ENCODE measurements around the gene ALG14.
"Not testable (repeated sequence)": the region's sequence is repeated elsewhere in the genome, so short reads cannot be mapped to it uniquely, and the experiment has no call there.

Gene ALG14

DNA sequence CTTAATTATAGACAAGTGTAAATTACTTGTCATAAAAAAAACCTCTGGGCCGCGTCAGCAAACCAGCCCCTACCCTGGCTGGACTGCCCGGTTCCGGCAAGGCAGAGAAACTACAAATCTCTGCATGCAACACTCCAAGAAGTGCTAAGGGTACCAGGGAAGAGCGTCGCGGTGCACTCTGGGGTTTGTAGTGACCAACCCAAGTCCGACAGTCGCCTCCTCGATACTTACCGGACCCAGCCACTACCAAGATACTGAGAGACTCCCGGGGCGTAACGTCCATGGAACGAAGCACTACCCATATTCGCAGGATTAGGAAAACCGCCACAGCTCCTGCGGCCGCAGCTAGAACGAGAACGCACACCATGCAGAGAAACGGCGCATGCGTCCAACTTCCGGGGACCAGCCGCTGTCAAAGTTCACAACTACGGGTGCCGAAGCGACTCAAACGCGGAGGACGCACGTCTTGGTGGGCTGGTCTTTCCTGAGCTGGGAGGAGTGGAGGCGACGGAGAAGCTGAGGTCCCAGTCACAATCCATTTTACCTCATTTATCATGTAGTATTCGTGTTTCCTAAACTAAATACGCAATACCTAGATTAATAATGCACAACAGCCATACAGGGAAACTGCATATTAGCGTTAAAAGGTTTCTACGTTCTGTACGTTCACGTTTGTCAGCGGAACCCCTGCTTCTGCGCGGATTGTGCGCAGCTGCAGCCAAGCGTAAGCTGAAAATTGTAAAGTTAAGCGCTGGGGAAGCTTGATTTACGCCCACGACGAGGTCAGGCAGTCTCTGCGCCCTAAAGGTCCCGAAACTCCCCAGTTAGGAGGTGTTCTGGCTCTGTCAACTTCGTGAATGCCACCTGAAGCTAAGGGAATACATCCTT is at the start of gene ALG14:
Gene ALG14, minus strand, starts transcription at position 420 of the 888 bp plus-strand sequence. Its CDS starts 53 bp downstream, at position 367.
- DNase-seq: peak; percentile 41 to 95 (median 92)

DNA sequence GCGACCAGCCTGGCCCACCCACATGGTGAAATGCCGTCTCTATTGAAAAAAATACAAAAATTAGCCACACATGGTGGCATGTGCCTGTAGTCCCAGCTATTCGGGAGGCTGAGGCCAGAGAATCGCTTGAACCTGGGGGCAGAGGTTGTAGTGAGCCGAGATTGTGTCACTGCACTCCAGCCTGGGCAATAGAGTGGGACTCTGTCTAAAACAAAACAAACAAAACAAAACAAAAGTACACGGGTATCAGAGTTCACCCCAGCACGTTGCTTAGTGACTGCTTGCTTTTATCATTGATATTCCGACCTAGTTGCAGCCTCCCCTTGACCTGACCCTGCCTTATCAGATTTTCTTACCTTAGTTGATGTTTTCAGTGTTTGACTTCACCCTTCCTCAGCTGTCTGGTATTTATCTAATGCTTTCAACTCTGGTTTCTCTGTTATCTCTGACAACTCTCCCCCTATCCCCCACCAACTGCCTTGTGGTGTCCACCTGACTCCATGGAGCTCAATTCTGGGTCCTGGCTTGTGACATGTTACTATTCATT is 49.5 kb upstream of the ALG14 start:
- no peak for DNase-seq

- peak in 2 of 14 donors; percentile 10 to 27 for DNase-seq
Observed at GRCh38 chr1:95119273-95119672, 46.5 kb upstream of the ALG14 start.

- peak in 1 of 14 donors; percentile 16 for DNase-seq
Observed at GRCh38 chr1:95118710-95119109, 46.0 kb upstream of the ALG14 start.

DNA sequence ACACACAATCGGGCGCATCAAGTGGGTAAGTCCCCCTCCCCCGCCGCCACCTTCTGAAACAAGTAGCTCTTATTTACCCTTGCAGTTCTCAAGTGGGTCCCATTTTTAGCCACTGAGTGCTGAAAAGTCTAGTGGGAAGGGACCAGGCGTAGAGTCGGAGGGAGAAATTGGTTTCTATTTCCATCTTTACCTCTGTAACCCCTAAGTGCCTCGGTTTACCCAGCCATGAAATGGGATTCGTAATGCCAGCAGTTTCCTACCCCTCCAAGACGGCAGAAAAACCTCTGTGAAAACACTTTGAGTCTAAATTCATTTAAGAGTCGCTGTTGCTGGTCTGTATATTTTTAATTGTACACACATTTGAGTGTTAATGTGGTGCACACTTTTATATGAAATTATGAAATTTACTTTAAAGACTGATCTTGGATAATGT is 45.3 kb upstream of the ALG14 start:
- DNase-seq: peak in 3 of 14 donors; percentile 9 to 36 (median 18)

DNA sequence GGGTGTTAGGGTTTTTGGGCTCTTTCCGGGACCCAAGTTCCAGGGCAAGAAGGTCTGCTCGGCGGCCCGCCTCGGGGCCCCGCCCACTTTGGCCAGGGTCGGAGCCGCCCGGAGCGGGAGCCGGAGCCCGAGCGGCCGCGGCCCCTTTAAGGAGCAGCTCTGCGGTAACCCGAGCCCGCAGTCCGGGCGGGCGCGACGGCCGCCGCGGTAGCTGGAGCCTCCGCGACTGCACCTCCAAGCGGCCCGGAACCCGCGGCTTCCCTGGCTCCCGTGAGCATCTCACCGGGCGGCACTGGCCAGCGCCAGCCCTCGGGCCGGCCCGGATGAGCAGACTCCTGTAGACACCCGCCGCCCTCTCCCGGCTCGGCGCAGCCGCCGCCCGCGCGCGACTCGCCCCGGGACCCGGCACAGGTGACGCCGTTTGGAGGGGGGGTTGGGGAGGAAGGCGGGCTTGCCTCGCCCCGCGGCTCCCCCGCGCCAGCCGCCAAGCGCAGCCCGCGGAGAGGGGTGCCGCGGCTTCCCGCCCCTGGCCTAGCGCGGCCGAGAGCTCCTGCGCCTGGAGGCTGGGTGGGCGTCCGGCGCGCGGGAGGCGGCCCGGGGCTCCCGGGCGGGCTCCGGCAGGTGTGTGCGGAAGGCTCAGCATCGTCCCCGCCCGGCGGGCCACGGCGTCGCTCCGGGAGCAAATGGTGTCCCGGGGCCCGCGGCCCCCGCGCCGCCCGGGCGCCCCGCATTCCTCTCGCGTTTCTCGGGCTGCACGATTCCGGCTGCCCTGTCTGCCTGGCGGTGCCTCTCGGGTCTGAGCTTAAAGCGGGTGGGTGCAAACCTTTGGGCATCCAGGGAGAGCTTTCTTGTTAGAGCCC is 44.7 kb upstream of the ALG14 start, which contains the start of gene TLCD4:
Gene TLCD4, plus strand, starts transcription at position 149 of the 860 bp plus-strand sequence. CDS start 26,547 bp downstream, outside the sequence.
- peak; percentile 1 to 83 (median 53) for DNase-seq

DNA sequence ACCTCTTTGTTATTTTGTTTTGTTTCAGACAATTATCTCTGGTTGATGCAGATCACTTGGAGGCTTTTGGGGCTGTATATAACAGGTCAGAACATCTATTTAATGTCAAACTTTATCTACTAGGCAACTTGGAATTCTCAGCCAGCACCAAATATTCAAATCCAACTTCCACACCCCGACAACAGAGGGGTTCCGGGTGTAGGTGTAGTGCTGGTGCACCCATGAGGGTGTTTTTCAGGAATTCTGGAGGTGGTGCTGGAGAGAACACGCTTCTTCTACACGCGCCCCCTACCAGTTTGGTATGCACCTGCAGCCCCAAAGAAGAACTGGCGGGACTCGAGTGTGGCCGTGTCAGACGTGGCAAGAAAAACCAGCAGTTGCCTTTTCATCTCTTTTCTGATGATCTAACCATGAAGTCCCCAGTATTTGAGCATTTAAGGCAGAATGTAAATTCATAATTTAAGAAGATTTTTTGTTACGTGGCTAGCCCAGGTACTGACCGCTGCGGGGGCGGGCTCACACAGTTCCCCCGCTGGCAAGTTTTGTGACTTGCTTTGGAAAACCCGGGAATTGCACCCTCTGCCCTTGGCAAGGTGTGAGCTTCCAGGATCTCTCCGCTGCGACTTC is 43.9 kb upstream of the ALG14 start:
- peak in 9 of 14 donors; percentile 37 to 75 (median 61) for DNase-seq

DNA sequence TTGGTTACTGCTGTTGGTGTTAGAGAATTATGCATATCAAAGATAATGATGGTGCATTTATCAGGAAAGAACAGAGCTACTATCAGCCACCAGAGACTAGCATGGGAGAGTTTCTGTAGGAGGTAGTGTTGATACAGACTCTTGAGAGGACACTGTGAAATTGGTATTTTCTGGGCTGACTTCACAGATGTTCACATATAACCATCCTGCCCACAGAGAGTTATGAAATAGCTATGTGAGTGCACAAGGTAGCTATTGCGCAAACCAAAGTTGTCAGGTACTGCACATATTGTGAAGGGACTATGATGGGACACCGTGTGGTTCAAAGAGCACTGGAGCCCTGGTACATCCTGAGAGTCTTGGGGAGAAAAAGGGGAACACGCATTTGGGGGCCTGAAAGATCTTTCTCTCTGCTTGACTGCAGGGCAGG is 43.0 kb upstream of the ALG14 start:
- DNase-seq: no peak

DNA sequence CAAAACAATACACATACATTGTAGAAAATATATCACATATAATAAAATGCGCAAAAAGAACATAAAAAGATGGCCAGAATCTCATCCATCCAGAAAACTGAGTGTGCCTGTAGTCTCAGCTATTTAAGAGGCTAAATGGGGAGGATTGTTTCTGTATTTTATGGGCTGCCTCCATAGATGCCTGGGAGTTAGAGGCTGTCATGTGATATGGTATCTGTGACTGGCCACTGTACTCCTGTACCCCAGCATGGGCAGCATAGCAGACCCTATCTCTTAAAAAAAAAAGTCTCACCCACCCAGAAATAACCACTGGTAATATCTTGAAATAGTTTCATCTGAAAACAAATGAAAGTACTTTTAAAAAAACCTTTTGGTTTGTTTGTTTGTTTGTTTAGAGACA is 40.9 kb upstream of the ALG14 start:
- no peak for DNase-seq

DNA sequence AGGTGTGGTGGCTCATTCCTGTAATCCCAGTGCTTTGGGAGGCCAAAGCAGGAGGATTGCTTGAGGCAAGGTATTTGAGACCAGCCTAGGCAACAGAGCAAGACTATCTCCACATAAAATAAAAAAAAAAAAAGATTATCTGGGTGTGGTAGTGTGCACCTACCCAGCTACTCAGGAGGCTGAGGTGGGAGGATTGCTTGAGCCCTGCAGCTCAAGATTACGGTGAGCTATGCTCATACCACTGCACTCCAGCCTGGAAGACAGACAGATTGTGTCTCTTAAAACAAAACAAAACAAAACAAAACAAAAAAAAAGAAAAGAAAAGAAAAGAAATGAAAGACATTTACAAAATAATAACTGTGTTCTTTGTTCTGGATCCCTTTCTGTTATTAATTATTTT is 38.3 kb upstream of the ALG14 start:
- no peak for DNase-seq

DNA sequence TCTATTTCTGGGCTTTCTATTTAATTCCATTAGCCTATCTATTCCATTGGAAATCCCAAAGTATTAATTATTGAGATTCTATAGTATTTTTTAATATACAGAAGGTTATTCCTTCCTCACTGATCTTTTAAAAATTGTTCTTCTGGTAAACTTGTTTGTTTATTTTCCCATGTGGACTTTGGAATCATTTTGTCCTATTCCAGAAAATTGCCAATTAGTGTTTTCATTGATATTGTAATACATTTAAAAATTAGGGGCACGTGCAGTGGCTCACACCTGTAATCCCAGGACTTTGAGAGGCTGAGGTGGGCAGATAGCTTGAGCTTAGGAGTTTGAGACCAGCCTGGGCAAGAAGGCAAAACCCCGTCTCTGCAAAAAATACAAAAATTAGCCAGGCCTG is 36.0 kb upstream of the ALG14 start:
- DNase-seq: no peak

DNA sequence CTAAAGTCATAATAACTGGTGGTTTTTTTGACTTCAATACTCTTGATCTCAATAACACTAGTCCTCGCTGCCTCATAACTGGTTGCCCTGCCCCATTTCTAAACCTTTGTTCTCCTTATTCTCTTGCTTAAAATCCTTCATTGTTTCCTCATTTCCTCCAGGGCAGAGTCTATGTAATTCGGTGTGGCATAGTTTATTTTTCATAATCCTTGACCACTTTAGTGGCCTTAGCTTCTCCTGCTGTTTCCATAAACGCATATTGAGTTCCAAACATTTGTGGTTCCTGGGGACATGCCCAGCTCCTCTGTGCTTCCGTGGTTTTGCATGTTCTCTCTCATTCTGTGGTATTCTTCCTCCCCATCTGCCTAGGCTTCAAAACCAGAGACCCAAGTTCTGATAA is 25.4 kb upstream of the ALG14 start:
- DNase-seq: no peak

GRCh38 chr1:95097426-95097825 is 24.7 kb upstream of the ALG14 start:
- DNase-seq: no peak

DNA sequence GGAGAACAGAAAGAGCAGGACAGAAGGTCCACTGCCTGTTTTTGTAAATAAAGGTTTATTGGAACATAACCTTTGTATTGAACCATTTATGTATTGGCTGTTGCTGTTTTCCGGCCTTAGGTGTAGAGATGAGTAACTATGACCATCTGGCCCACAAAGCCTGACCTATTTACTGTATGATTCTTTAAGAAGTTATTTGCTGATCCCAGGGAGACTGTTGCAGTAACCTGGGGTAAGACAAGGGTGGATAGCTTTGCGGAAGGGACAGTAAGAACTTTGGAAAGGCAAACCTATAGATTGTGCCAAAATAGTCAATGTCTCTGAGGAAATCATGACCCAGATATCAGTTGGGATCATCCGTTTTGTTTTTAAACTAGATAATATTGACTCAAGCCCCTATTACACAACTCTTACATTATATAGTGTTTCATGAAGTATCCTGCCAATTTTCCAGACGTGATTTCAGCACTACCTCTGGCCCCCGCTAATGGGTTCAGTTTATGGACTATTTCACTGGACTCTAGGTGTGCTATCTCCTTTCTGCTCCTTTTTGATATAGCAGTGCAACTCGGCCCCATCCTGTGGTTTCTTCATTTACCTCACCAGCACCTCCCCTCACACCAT is 23.6 kb upstream of the ALG14 start:
- no peak for DNase-seq

- DNase-seq: no peak
Observed at GRCh38 chr1:95095833-95096217, 23.1 kb upstream of the ALG14 start.

DNA sequence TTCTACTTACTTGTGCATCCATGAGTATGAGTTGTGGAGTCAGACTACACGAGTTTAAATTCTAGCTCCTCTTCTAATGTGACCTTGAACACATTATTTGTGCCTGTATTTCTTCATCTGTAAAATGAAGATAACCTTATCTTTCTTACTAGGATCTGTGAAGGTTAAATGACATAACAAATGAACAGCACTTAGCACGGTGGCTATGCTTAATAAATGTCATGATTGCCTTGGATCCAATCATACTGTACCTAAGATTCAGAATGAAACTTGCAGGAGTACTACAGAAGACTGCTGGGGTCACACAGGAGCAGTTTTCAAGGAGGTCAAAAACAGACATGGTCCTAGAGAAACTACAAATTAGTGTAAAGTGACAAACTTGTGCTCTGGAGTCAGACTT is 22.2 kb upstream of the ALG14 start:
- DNase-seq: no peak

DNA sequence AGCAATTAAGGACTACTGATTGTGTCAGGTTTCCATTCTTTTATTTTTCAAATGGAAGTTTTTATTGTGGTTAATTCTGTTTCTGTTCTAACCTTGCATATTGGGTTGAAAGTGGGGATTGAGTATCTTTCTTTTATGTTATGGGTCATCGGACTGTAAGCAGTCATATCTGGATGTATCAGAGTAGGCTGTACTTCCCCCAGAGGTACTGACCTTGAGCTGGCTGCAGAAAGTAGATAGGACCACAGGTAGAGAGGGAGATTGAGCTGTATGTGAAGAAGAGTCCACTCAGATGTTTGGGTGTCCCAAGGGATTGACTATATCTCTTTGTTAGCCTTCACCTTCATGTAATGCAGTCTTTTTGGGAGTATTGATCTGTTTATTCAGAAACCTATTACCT is 20.5 kb upstream of the ALG14 start:
- no peak for DNase-seq

DNA sequence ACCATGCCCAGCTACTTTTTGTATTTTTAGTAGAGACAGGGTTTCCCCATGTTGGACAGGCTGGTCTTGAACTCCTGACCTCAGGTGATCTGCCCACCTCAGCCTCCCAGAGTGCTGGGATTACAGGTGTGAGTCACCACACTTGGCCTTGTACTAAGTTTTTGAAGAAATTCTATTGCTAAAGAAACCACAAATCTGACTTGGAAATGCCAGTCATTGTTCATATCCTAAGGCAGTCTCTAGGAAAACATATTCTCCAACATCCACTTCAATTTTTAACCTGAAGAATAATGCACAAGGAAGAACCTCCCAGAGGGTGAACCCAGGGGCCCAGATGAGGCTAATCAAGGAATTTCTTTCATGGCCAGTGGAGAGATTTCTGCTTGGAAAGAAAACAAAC is 20.1 kb upstream of the ALG14 start:
- DNase-seq: not testable (repeated sequence)

DNA sequence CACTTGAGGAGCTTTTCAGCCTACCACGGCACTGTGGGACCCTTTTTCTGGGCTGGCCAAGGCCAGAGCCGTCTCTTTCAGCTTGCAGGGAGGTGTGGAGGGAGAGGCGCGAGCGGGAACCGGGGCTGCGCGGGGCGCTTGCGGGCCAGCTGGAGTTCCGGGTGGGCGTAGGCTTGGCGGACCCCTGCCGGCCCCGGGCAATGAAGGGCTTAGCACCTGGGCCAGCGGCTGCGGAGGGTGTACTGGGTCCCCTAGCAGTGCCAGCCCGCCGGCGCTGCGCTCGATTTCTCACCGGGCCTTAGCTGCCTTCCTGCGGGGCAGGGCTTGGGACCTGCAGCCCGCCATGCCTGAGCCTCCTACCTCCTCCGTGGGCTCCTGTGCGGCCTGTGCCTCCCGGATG is 18.5 kb upstream of the ALG14 start:
- not testable (repeated sequence) for DNase-seq

DNA sequence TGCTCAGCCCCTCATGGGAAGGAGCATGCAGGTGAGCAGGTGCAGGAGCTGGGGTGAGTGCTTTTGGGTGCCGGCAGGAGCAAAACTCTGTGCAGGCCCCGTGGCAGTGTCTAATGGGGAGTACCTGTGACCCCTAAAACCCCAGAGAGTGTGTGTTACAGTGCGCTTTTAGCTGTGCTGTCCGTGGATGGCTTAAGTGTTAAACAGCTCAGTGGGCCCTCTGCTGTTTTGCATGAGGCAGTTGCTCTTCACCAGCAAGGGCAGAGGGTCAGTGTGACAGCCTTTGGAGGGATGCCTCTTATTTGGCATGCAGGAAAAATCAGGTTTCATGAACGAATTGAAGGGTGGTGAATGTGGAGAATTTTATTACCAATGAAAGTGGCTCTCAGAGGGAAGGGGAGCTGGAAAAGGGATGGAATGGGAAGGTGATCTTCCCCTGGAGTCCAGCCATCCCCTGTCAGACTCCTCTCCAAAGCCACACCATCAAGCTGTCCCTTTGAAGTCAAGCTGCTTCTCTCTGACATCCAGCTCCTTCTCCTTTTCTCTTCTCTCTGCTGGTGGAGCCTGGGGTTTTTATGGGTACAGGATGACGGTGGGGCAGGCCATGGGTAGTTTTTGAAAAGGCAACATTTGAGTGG is 17.0 kb upstream of the ALG14 start:
- no peak for DNase-seq

GRCh38 chr1:95088303-95088702 is 15.6 kb upstream of the ALG14 start:
- no peak for DNase-seq

All from C1 segment of cervical spinal cord (tissue), 14 donors.